Glomerular endothelial cell (primary cell): ENCODE measurements around the gene LMO1. TPM values are rescaled to one million over a fixed set of nuclear protein-coding genes. Genes with fewer than 3 reads are reported as not detected.

Source experiments
- DNase-seq: peaks from one replicate; pipeline ENCODE4 v3.0.0-alpha.2; 2011; ENCODE audit warnings: low read depth, low spot score; ENCODE audit errors: extremely low read depth
- total RNA-seq: library from RNA; depleted of rRNA; stranded (reverse); fragments of >200 nt; gene quantifications from 2 replicates; pipeline ENCODE4 v1.2.3, GENCODE V29; 2015

LMO1 gene
- total RNA-seq, 1 donor from 2014 or later: 0.76 TPM

DNA sequence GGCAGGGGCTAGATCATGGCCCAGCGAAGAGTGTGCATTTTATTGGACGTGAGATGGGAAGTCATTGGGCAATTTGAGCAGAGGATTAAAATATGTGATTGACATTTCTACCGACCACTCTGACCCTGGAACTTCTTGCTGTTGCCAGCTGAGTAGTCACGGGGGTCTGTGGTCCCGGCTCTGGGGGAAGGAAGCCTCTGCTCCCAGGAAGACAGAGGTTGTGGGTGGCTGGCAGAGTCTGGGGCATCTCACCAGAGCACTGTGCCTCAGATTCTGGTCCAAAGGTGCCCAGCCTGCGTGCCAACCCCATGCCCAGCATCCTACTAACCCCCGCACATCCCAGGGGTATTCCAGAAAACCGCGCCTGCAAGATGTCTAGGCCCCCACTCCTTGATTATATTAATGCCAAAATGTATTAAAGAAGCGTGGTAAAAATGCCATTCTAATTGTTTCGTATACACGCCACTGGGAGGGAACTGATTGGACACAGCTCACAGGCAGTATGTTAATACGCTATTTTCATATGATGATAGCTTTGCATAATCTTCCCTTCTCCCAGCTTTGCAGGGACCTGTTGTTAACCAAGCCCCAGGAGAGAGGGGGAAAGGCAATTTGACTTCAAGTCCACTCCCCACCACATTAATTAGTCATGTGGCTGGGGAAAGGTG lies 25.3 kb upstream of the LMO1 start:
- no peak for DNase-seq

DNA sequence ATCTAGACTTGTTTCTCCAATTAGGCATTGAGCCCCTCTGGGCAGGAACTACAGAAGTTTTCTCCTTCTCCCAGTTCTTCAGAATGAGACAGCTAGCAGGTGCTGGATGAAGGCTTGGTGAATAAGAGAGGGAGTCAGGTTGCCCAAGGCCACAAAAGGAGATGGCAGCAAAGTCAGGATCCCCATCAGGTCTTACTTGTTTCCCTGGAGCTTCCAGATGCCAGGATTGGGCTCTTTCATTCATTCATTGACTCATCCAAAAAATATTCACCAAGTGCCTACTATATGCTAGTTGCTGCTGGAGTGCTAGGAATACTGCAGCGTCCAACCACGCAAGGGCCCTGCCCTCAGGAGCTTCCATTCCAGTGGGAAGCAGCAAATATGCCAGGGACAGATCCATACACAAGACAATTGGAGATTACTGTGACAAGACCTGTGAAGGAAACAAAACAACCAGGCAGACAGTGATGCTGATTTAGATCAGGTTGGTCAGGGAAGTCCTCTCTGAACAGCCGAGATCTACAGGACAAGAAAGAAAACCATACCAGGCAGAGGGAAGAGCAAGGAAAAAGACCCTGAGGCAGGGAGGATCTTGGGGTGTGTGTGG lies 24.6 kb upstream of the LMO1 start:
- DNase-seq: no peak

GRCh38 chr11:8287703-8288102 lies 24.0 kb upstream of the LMO1 start:
- DNase-seq: no peak

DNA sequence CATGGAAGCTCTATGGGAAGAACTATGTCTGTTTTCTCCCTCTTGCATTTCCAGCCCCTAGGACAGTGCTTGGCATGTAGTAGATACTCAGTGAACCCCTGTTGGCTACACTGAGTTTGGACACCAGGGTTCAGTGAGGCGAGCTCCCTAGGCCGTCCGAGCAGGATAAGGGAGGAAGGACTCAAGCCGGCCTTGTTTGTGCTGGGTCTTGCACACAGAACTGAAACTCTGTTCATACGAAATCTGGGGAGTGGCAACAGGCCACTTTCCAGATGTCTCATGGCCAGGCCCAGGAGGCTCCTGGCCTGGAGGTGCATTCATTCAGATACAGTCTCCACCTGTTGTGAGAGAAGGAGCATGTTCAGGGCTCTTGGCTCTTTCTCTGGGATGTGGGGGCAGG lies 23.6 kb upstream of the LMO1 start:
- no peak for DNase-seq

DNA sequence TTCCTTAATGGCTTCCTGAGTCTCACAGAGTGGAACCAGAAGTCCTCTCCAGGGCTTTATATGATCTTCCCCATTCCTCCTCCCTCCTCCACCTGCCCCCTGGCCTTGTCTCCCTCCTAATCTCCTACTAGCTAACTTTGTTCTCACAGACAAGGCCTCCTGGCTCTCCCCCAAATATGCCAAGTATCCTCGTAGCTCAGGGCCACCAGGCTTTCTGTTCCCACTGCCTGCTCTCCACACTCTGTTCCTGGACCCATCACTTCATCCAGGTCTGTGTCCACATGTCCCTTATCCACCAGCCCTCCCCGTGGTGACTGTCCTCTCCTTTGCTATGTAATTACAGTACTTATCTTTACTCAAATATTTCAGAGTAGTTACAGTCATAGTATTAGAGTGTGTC lies 23.2 kb upstream of the LMO1 start:
- DNase-seq: no peak

DNA sequence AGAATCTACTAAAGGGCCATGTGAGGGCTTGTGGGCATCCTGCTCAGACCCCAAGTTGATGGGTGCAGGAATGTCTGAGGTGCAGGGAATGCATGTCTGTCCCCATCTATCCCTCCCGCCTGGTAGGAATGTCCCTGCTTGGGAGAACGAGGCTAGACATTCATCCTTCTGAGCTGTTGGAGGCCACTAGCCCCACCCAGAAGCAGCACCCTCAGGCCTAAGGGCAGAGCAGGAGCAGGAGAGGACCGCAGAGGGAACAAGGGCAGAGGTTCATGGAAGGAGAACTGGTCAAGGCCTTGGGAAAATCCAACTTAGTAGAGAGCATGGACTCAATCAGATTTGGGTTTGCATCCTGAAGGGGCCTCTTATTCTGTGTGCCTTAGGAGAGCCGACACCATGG lies 22.1 kb upstream of the LMO1 start:
- DNase-seq: no peak

GRCh38 chr11:8285228-8285627 lies 21.6 kb upstream of the LMO1 start:
- DNase-seq: no peak

DNA sequence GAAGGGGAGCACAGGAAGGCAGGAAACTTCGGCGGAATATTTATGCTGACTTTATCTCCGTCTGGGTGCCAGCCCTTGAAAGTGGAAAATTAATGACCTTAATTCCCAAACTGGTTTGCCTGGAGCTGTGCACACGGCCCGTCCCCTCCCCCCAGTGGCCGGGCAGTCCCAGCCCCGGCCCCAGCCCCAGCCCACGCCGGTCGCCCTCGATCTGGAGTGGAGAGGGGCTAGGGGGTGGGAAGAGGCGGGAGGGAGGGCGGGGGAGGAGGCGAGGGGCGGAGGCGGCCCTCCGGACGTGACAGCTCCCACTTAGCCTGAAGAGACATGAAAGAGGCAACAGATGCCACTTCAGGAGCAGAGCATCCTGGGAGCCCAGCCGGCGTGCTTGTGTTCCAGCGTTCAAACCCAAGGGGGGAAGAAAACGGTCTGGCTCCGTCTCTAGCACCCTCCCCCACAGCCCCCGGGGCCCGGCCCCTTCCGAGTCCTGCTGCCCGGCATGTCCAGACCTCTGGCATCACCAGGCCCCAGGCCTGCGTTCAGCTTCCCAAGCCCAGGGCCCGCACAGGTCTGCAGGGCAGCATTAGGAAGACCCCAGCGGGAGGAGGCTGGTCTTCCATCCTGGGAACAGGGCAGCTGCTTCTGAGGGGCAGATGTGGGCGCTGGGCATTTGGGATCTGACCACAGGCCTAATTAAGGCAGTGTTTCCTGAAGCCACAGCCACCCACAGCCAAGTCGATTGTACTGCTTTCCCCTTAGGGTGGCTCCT lies 20.0 kb upstream of the LMO1 start:
- no peak for DNase-seq

GRCh38 chr11:8283100-8283464 lies 19.4 kb upstream of the LMO1 start:
- no peak for DNase-seq

- DNase-seq: no peak
These were observed 19.0 kb upstream of the LMO1 start for GRCh38 chr11:8282631-8283030.

GRCh38 chr11:8281266-8281665 lies 17.6 kb upstream of the LMO1 start:
- DNase-seq: no peak

DNA sequence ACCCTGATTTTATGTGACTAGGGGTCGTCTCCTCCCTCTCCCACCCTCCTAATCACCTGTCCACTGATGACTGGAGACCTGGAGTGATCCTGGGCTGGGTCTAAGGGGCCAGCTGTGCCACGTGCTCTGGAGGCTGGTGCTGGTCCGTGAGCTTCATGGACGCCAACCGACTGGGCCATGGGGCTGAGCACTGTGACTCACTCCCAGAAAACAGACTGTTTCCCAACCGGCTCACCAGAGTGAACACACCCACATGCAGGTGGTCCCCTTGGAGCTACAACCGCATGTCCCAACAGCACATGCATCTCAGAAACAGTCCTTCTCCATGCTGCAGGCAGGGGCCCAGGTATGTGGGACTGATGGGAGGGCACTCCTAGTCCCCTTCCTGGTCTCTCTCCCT lies 14.0 kb upstream of the LMO1 start:
- no peak for DNase-seq

- no peak for DNase-seq
These were observed 12.8 kb upstream of the LMO1 start for GRCh38 chr11:8276528-8276927.

GRCh38 chr11:8273287-8273686 lies 9.6 kb upstream of the LMO1 start:
- no peak for DNase-seq

GRCh38 chr11:8271106-8271886 lies 7.6 kb upstream of the LMO1 start:
- no peak for DNase-seq

DNA sequence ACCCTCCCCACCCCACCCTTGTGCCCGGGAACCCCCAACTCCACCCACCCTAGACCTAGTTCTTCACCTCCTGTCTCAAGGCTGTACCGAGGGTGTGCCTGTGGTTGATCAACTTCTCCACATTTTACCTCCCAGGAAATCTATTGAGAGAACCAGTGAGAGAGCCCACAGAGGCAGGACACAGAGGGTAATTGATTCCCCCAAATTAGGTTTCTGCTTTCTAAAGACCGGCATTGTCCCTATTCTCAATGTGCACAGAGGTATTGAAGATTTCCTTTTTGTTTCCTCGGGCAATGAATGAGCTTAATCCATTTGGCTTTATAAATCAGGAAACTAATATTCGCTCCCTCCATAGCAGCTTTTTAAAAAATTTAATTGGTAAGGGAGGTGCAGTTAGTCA lies 6.0 kb upstream of the LMO1 start:
- no peak for DNase-seq

- DNase-seq: no peak
These were observed 5.1 kb upstream of the LMO1 start for GRCh38 chr11:8268530-8269400.

DNA sequence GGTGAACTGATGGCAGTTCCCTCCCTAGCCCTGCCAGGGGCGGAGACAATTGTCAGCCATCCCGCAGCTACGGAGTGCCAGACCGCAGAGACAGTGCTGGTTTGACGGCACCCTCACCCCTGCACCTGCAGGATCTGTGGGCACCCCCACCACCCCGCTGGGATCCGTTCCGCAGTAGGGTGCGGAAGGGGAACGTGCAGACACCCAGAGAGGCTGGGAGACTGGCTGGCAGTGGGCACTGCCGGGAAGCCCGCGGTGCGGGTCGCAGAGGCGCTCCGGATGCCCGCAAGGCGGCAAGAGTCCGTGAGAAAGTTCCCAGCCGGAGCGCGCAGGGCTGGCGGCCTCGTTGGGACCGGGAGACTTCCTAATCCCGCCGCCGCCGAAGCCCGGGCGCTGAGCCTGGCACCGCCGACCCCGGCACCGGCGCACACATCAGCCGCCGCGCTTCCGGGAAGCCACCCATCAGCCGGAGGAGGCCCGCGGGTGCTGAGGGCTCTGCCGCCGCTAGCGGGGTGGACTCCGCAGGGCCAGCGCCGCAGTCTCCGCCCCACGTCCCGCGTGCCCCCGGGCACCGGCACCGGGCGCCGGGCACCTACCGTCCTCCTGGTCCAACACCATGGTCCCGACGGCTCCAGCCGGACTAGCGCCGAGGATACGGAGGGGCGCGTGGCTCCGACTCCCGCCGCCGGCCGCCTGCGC lies 4.3 kb upstream of the LMO1 start:
- no peak for DNase-seq

- DNase-seq: no peak
These were observed 3.6 kb upstream of the LMO1 start for GRCh38 chr11:8267280-8267679.
